Neural progenitor cell (in vitro differentiated cells): ENCODE measurements around the gene P4HA2.

Source experiments
- CTCF ChIP-seq: fragments of 200-600 bp; sonication (generic); IDR thresholded peaks from 2 replicates; pipeline ENCODE4 v1.5.1; 2017; ENCODE audit warnings: antibody characterized with exemption, mild to moderate bottlenecking
- EZH2 ChIP-seq: fragments of 200-600 bp; sonication (generic); IDR thresholded peaks from 2 replicates; pipeline ENCODE4 v1.6.1; 2017; ENCODE audit warnings: antibody characterized with exemption, mild to moderate bottlenecking, moderate library complexity
- EZH2phosphoT487 ChIP-seq: fragments of 200-600 bp; sonication (generic); IDR thresholded peaks from 2 replicates; pipeline ENCODE4 v1.6.1; 2017; ENCODE audit warnings: antibody characterized with exemption

DNA sequence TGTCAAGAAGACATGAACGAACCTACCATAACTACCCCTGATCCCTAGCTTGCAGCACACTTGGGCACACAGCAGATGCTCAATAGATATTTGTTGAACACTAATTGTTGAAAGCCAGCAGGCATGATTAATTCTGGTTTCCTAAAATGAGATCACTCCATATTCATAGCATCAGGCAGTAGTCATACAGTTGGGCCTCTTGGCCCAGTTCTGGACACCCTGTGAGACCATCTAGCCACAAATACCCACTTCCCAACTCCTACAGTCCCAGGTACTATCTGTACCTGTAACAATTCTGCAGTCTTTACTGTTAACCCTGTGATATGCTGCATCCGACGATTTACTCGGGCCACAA, 24.2 kb downstream of the P4HA2 start:
- no peak for TF ChIP-seq CTCF
- no peak for TF ChIP-seq EZH2
- no peak for TF ChIP-seq EZH2phosphoT487
